ELF-1 (cell line): ENCODE data around the gene TFCP2L1.

Experiments
- DNase-seq: peaks from one replicate; pipeline ENCODE4 v3.0.0-alpha.2; 2016; ENCODE audit warnings: low read depth, low spot score

Gene TFCP2L1

DNA sequence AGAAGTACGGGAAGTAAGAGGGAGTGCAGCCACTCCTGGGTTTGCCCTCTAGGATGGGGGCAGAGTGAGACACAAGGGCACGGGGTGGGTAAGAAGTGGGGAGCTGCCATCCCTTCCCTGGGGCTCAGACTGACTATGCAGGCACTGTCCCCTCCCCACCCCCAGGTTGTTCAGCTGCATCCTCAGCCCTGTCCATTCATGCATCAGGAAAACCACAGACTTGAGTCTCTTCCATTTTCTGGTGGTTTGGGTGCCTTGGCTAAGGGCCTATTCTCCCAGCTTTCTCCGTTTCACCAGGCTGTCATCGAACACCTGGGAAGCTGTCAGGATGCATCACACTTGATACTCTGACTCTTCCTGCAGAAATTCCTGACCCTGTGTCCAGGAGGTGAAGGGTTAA lies 111.9 kb downstream of the TFCP2L1 start:
- no peak for DNase-seq

DNA sequence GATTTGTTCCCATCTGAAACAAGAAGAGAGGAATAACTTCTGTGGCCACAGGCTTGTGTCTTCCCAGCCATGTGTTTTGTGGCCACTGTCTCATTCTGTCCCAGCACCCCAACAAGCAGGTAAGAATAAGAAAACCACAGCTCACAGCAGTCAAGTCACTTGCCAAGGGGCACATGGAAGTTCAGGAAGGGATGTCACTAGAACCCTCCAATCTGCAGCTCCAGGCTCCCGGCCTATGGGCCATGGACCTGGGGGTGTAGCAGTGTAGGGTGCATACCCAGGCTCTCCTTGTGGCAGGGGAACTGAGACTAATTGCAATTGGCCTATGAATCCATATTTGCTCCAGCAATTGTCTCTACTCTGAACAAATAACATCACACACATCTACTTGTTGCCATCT lies 112.5 kb downstream of the TFCP2L1 start:
- no peak for DNase-seq

DNA sequence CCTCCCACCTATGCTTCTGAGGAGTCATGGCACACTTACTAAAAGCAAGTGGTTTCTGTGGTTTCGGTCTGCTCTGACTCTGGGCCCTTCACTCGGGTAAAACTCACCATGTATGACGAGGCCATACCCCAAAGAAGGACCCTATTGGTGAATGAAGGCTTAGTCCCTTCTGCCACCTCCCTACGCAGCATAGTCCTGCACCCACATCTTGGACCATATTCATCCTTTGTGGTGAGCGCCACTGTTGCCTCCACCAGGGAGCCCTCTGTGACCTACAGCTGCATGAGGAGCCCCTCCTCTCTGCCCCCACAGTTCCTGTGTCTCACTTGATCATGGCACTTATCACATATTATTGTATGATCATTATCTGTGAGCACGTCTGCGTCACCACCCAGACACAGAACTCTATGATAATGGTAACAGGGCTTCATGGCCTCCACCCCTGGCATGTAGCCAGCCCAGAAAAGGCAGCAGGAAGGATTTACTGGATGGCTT lies 113.3 kb downstream of the TFCP2L1 start:
- no peak for DNase-seq

DNA sequence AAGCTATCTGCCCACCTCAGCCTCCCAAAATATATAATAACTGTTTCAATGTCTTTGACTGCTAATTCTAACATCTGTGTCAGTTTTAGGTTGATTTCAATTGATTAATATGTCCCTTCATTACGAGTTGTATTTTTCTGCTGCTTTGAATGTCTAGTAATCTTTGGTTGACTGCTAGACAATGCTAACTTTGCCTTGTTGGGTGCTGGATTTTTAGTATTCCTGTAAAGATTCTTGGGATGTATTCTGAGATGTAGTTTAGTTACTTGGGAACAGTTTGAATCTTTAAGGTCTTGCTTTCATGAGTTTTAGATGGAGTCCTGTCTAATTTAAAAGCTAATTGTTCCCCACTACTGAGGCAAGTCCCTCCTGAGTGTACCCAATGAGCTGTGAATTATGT lies 114.4 kb downstream of the TFCP2L1 start:
- DNase-seq, result no peak

DNA sequence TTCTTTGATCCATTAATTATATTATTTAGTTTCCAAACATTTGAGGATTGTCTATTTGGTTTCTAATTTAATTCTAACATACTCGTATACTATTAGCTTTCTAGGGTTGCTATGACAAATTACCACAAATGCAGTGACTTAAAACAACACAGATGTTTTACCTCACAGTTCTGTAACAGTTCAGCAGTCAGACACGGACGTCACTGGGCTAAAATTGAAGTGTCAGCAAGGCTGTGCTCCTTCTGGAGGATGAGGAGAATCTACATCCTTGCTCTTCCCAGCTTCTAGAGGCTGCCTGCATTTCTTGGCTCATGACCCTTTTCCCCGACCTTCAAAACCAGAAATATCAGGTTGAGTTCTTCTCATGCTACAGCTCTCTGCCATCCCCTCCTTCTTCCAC lies 117.6 kb downstream of the TFCP2L1 start:
- DNase-seq, result no peak
